Choroid plexus epithelial cell (primary cell): ENCODE results near the gene EPB41L2.
A peak's percentile ranks its signal among the peaks of the same experiment; 100 is the strongest.

Source experiments
- DNase-seq: peaks from one replicate; pipeline ENCODE4 v3.0.0-alpha.2; 2010; ENCODE audit warnings: low read depth
- H3K4me3 ChIP-seq: 2 replicates; pipeline ENCODE4 v1.5.1; 2011; ENCODE audit warnings: low read depth, mild to moderate bottlenecking, control low read depth, low read length, moderate library complexity
- CTCF ChIP-seq: conservative IDR thresholded peaks from 2 replicates; pipeline ENCODE4 v1.5.1; 2011; ENCODE audit warnings: low read depth, mild to moderate bottlenecking, control low read depth, inconsistent platforms, low read length, moderate library complexity

Gene EPB41L2

GRCh38 chr6:131070061-131070460 is 7.0 kb upstream of the EPB41L2 start:
- no peak overlapping the region for H3K4me3 ChIP-seq
- no peak for TF ChIP-seq CTCF
- no peak for DNase-seq

GRCh38 chr6:131068165-131068564 is 5.1 kb upstream of the EPB41L2 start:
- DNase-seq = no peak
- TF ChIP-seq CTCF = no peak

GRCh38 chr6:131067521-131067920 is 4.5 kb upstream of the EPB41L2 start:
- no peak for TF ChIP-seq CTCF
- DNase-seq = no peak
- no peak overlapping the region for H3K4me3 ChIP-seq

More at GRCh38 chr6:131068165-131068564, 5.1 kb upstream of the EPB41L2 start:
- no peak overlapping the region for H3K4me3 ChIP-seq

GRCh38 chr6:131065824-131066171 is 2.8 kb upstream of the EPB41L2 start:
- no peak for DNase-seq
- no peak for TF ChIP-seq CTCF
- no peak overlapping the region for H3K4me3 ChIP-seq

GRCh38 chr6:131065112-131065823 is 2.2 kb upstream of the EPB41L2 start:
- no peak overlapping the region for H3K4me3 ChIP-seq
- no peak for TF ChIP-seq CTCF
- no peak for DNase-seq

GRCh38 chr6:131063764-131064272 is 773 bp upstream of the EPB41L2 start:
- no peak for TF ChIP-seq CTCF
- H3K4me3 ChIP-seq = peak overlapping the region; percentile 80
- DNase-seq = no peak
